ENCODE measurements around the gene EFCAB9.

GRCh38 chr5:172168311-172168710 is 25.7 kb upstream of the EFCAB9 start:
- TF ChIP-seq SUZ12 (IDR thresholded peaks at IDR 0.05; ENCODE audit: low read length) (no peak), CEBPB (IDR thresholded peaks at IDR 0.05; ENCODE audit: low read depth, low read length) (no peak), TAF7 (optimal IDR thresholded peaks at IDR 0.05; ENCODE audit: borderline replicate concordance, low read depth, low read length) (no peak), TEAD4 (IDR thresholded peaks at IDR 0.05; ENCODE audit: low read depth, low read length) (no peak), CTCF (IDR thresholded peaks at IDR 0.05; ENCODE audit: control extremely low read depth in 1 of 3, insufficient read depth in 1 of 3, low read depth in 1 of 3, low read length in 3 of 3) (no peak), ATF3 (IDR thresholded peaks at IDR 0.05; ENCODE audit: insufficient read depth, low read depth, low read length) (no peak)

Data from H1 (cell line).